Loucy (cell line): ENCODE measurements around the gene RERE.

ENCODE experiments used
- CTCF ChIP-seq: fragments of 200-600 bp; sonication (generic); conservative IDR thresholded peaks from 2 replicates; pipeline ENCODE4 v1.5.1; 2014; ENCODE audit warnings: mild to moderate bottlenecking, antibody characterized with exemption, low read length
- EZH2phosphoT487 ChIP-seq: fragments of 200-600 bp; IDR thresholded peaks from 2 replicates; pipeline ENCODE4 v1.6.1; 2018; ENCODE audit warnings: antibody characterized with exemption, mild to moderate bottlenecking, moderate library complexity, borderline replicate concordance

DNA sequence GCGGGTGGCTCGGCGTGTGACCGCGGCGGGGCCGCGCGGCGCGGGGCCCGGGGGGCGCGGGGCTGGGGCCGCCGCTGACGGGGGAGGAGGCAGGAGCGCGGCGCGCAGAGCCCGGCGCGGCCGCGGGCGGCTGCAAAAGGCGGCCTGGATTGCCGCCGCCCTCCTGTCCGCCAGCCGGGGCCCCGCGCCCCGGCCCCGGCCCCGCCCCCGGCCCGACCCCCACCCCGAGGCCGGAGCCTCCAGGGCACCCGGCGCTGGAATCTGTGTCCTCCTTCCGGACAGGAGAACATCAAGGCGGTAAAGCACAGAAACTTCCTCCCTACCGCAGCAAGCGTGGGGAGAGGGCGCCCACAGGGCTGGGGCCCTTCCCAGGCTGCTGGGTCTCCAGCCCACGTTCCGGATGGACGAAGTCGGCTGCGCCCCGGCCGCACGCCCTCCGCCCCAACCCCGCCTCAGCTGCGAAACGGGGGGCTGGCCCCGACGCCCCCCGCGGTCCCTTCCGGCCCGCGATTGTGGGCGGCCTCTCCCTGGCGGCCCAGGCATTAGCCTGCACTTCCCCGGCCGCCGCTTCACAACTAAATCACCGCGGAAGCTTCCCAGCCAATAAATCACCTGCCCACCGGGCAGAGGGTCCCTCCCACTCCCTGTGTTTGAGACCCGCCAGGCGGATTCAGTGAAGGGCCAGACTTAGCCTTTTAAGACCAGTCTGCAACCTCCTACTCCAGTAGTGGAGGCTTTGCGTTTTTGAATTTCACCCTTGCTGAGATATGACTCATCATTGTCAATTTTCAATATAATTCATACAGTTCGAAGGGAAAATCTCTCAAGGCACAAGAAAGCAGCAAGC lies 393.5 kb downstream of the RERE start:
- TF ChIP-seq CTCF, result no peak
- no peak for TF ChIP-seq EZH2phosphoT487
